Fibroblast of mammary gland (primary cell): ENCODE data around the gene CHD8.

Experiments
- DNase-seq: peaks from one replicate; pipeline ENCODE4 v3.0.0-alpha.2; 2010; ENCODE audit warnings: low read depth
- H3K4me3 ChIP-seq: 2 replicates; pipeline ENCODE4 v1.5.1; 2011; ENCODE audit warnings: low read depth, mild to moderate bottlenecking, low read length, moderate library complexity; ENCODE audit not compliant: control insufficient read depth
- TF ChIP-seq, protein P1 (sequence below): conservative IDR thresholded peaks from 2 replicates; pipeline ENCODE4 v1.5.1; 2011; ENCODE audit warnings: low read depth, low read length, inconsistent platforms; ENCODE audit not compliant: control insufficient read depth, insufficient read depth

The CHD8 gene

DNA sequence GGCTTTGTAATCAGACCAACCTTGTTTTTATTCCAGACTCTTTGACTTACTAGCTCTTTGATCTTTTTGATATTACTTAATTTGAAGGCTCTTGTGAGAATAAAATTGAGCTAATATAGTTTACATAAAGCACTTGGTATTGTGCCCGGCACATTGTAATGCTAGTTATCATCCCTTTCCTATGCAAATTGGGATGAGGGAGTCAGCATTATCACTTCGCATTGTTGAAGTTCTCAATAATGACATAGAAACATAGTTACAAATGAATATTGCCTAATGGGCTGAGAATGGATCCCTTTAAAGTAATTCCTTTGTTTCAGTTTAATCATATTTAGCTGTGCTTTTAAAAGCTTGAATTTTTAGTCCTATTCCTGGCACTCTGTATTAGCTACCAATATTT is 108.7 kb downstream of the CHD8 start:
- H3K4me3 ChIP-seq = no peak overlapping the region
- TF ChIP-seq, protein P1, sequence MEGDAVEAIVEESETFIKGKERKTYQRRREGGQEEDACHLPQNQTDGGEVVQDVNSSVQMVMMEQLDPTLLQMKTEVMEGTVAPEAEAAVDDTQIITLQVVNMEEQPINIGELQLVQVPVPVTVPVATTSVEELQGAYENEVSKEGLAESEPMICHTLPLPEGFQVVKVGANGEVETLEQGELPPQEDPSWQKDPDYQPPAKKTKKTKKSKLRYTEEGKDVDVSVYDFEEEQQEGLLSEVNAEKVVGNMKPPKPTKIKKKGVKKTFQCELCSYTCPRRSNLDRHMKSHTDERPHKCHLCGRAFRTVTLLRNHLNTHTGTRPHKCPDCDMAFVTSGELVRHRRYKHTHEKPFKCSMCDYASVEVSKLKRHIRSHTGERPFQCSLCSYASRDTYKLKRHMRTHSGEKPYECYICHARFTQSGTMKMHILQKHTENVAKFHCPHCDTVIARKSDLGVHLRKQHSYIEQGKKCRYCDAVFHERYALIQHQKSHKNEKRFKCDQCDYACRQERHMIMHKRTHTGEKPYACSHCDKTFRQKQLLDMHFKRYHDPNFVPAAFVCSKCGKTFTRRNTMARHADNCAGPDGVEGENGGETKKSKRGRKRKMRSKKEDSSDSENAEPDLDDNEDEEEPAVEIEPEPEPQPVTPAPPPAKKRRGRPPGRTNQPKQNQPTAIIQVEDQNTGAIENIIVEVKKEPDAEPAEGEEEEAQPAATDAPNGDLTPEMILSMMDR = no peak
- no peak for DNase-seq

DNA sequence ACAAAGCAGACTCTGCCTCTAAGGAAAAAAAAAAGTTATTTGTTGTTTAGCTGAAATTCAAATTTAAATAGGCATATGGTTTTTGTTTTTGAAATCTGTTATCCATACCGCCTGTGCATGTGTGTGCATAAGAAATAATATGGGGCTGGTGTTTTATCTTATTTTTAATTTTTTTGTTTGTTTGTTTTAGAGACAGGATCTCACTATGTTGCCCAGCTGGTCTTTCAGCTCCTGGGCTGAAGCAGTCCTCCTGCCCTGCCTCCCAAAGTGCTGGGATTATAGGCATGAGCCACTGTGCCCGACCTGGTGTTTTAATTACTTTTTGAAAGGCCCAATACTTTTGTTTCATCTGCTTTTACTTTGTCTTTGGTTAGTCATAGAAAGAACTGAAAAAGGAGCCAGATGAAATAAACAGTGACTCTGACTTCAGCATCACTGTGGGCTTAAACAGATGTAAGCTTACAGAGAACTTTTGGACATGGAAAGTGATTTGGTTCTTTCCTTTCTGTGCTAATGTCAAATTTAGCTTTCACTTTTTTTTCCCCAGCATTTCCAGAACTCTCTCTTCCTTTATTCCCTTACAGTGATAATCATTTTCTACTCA is 109.3 kb downstream of the CHD8 start:
- no peak overlapping the region for H3K4me3 ChIP-seq
- TF ChIP-seq, protein P1 = no peak
- peak; percentile 61 for DNase-seq

DNA sequence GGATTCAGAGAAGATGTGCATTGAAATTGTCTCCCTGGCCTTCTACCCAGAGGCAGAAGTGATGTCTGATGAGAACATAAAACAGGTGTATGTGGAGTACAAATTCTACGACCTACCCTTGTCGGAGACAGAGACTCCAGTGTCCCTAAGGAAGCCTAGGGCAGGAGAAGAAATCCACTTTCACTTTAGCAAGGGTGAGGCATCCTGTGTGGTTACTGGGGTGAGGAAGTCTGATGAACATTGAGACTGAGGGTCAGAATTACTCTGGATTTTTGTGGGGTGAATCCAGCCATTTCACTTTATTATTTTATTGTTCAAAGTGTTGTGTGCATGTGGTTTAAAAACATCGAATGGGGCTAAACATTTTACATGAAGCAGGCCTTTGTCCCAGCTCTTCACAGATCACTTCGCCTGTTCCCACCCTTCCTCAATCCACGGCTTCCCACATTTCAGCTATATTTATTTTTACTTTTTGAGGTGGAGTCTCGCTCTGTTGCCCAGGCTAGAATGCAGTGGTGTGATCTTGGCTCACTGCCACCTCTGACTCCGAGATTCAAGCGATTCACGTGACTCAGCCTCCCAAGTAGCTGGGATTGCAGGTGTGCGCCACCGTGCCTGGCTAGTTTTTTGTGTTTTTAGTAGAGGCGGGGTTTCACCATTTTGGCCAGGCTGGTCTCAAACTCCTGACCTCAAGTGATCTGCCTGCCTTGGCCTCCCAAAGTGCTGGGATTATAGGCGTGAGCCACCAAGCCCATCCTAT is 112.7 kb downstream of the CHD8 start:
- no peak for DNase-seq
- TF ChIP-seq, protein P1 = no peak
- H3K4me3 ChIP-seq = no peak overlapping the region
